ENCODE results near the gene ABTB1. TPM values are rescaled to one million over a fixed set of nuclear protein-coding genes. Genes with fewer than 3 reads are reported as not detected.
A peak's percentile ranks its signal among the peaks of the same experiment; 100 is the strongest.

The ABTB1 gene
- total and polyA plus RNA-seq, 9 donors = 5.5 to 64.4 (median 26.7) TPM

DNA sequence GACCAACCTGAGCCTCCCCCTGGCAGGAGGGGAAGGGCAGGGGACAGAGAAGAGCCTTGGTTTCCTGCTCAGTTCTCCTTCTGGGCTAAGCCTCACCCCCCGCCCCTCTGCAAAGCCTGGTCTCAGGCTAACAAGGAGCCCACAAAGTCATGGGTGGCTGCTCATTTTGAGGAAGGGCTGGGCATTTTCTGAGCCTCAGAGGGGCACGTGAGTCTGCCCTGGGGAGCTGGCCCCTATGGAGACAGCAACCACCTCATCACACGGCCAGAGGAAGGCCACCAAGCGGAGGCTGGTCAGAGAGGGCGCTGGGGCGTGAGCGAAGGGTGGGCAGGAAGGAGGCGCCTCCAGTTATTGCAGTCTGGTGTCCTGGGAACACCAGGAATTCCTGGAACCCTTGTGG is 18.7 kb downstream of the ABTB1 start:
- TF ChIP-seq, protein P1, sequence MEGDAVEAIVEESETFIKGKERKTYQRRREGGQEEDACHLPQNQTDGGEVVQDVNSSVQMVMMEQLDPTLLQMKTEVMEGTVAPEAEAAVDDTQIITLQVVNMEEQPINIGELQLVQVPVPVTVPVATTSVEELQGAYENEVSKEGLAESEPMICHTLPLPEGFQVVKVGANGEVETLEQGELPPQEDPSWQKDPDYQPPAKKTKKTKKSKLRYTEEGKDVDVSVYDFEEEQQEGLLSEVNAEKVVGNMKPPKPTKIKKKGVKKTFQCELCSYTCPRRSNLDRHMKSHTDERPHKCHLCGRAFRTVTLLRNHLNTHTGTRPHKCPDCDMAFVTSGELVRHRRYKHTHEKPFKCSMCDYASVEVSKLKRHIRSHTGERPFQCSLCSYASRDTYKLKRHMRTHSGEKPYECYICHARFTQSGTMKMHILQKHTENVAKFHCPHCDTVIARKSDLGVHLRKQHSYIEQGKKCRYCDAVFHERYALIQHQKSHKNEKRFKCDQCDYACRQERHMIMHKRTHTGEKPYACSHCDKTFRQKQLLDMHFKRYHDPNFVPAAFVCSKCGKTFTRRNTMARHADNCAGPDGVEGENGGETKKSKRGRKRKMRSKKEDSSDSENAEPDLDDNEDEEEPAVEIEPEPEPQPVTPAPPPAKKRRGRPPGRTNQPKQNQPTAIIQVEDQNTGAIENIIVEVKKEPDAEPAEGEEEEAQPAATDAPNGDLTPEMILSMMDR (IDR thresholded peaks at IDR 0.05) = no peak
- TF ChIP-seq POLR2A (IDR thresholded peaks at IDR 0.05) (no peak), EP300 (IDR thresholded peaks at IDR 0.05) (no peak)
- no peak overlapping the region for H3K4me3 ChIP-seq
- no peak overlapping the region for H3K27ac ChIP-seq
- WGBS, 3 donors = 91 to 93% (median 92%) methylated on average over 8 of the region's 8 CpGs
- intact Hi-C loops (cut with DNase I) = no loop called here
- H3K9me3 ChIP-seq = no peaks in the 10 kb centered on the region
- H3K27me3 ChIP-seq = no peaks in the 10 kb centered on the region
- H3K4me1 ChIP-seq (ENCODE audit: insufficient read depth) = peaks cover 2% of the 10 kb centered on the region
- peak in 1 of 5 donors; percentile 6 for DNase-seq
- no peaks in the 10 kb centered on the region for H3K36me3 ChIP-seq

DNA sequence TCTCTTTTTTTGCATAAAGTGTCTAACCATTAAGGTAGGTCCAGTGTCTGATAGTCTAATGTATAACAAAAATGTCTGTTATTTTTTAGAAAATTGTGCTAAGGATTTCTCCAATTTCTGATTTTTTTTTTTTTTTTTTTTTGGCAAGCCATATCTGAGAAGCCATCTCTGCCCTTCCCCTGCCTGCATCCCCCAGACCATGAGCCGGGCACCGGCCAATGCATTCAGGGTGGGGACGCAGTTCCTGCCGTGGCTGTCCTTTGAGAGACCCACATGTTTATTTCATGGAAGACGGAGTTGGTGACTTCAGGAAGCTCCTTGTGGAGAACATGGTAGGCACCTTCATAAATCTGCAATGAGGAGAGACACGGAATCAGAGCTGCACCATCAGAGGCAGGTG is 19.2 kb downstream of the ABTB1 start:
- no peak for TF ChIP-seq EP300 (IDR thresholded peaks at IDR 0.05)
- TF ChIP-seq, protein P1 (IDR thresholded peaks at IDR 0.05) = no peak
- H3K27ac ChIP-seq = no peak overlapping the region
- intact Hi-C loops (cut with DNase I) = no loop called here
- H3K36me3 ChIP-seq = no peaks in the 10 kb centered on the region
- H3K9me3 ChIP-seq = no peaks in the 10 kb centered on the region
- WGBS, 3 donors = 94 to 95% (median 95%) methylated on average over 6 of the region's 6 CpGs
- H3K4me3 ChIP-seq = no peak overlapping the region
- H3K27me3 ChIP-seq = no peaks in the 10 kb centered on the region
- DNase-seq = peak in 1 of 5 donors; percentile 9
- peaks cover 5% of the 10 kb centered on the region for H3K4me1 ChIP-seq (ENCODE audit: insufficient read depth)

DNA sequence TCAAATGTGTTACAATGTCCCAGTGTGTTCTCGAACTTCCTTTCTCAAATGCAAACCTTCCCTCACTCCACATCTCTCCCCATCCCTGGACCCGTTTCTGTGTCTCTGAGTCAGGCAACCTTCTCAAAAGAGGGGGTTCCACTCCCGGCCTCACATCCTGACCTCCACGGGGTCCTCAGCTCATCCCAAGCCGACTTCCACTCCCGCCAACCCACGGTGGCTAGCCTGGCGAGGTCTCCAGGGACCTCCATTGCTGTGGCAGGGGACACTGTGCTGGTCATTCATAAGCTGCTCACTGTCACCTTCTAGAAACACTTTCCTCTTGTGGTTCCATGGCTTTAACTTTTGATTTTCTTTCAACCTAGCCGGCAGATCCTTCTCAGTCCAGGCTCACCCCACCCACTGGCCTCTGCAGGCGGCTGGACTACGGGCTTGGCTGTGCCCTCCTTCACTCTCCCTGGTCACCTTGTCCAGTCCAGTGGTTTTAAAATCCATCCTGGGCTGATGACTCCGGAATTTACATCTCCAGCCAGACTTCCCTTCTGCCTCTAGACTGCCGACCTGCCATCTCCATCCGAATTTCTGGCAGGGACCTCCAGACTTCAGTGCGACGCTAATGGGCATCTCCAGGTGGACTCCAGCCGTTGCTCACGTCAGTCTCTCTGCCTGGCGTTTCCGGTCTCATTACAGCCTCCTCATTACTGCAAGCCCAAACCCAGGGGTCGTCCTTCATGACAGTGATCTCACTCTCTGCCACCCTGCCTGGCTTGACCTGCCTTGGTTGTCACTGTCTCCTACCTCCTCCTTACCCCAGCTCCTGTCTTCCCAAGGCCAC is 20.0 kb downstream of the ABTB1 start:
- TF ChIP-seq POLR2A (IDR thresholded peaks at IDR 0.05) (no peak), EP300 (IDR thresholded peaks at IDR 0.05) (no peak)
- TF ChIP-seq, protein P1 (IDR thresholded peaks at IDR 0.05) = no peak
- Histone ChIP-seq H3K9me3 (no peaks in the 10 kb centered on the region), H3K27me3 (no peaks in the 10 kb centered on the region), H3K27ac (no peak overlapping the region), H3K4me1 (ENCODE audit: insufficient read depth) (peaks cover 8% of the 10 kb centered on the region), H3K4me3 (no peak overlapping the region), H3K36me3 (no peaks in the 10 kb centered on the region)
- DNase-seq = peak in 1 of 5 donors; percentile 2
- WGBS, 3 donors = 89 to 90% (median 90%) methylated on average over 21 of the region's 21 CpGs
- intact Hi-C loops (cut with DNase I) = no loop called here

DNA sequence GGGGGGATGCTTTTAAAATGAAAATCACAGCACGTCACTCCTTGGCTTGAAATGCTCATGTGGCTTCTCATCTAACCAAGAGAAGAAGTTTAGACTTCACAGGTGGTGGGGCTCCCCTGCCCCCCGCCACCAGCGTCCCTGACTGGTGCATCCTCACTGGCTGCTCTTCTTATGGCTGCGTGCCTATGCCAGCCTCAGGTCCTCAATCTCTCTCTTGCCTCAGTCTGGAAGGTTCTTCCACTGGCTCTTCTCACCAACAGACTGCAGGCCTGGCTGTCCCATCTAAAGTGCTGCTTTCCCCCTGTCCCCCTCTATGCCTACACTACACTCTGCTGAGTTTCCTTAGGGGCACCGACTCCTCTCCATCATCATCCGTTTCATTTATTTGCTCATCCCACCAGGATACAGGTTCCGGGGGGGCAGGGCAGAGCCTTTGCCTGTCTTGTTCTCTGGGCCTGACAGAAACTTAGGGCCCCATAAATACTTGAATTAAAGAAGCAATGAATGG is 20.6 kb downstream of the ABTB1 start:
- H3K36me3 ChIP-seq = no peaks in the 10 kb centered on the region
- H3K9me3 ChIP-seq = no peaks in the 10 kb centered on the region
- WGBS, 3 donors = 81 to 91% (median 88%) methylated on average over 7 of the region's 7 CpGs
- TF ChIP-seq, protein P1 (IDR thresholded peaks at IDR 0.05) = no peak
- TF ChIP-seq EP300 (IDR thresholded peaks at IDR 0.05) (no peak), POLR2A (IDR thresholded peaks at IDR 0.05) (no peak)
- no peaks in the 10 kb centered on the region for H3K27me3 ChIP-seq
- intact Hi-C loops (cut with DNase I) = no loop called here
- H3K4me1 ChIP-seq (ENCODE audit: insufficient read depth) = peaks cover 12% of the 10 kb centered on the region
- no peak overlapping the region for H3K4me3 ChIP-seq
- no peak overlapping the region for H3K27ac ChIP-seq
- peak in 1 of 5 donors; percentile 2 for DNase-seq

Data from ovary (tissue), 9 donors.